ENCODE data around the gene RFPL4A. TPM values are rescaled to one million over a fixed set of nuclear protein-coding genes. Genes with fewer than 3 reads are reported as not detected.

Gene RFPL4A
- total and polyA plus RNA-seq, 2 of the 8 experiments (the other 6 are each of a cell fraction or from before 2014, with no cell fraction given): not detected

DNA sequence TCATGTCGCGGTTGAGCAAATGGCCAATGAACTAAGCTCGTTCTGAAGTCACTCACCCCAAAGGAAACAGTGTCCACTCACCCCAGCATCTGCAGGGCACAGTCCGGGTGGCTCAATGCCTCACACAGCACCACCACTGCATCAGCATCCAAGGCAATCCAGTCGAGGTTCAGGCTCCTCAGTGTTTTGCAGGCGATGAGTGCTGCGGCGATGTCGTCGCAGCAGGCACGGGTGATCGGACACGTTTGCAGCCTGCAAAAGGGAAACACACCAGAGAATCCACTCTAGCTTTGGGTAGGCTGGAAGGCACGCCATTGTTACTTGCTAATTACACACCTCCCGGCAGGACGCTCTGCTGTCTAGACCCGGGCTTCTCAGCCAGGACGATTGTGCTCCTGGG, 47.2 kb upstream of the RFPL4A start:
- Histone ChIP-seq H3K4me1 (replicated peaks in 1 of 4; ENCODE audit: control insufficient read depth in 3 of 4, insufficient read depth in 4 of 4, low read length in 3 of 4) (no peaks in the 10 kb centered on the region), H3K4me3 (ENCODE audit: extremely low read depth in 1 of 4, insufficient read depth in 2 of 4, low read depth in 3 of 4, low read length in 4 of 4) (no peak overlapping the region), H3K23ac (ENCODE audit: insufficient read length) (no peak overlapping the region), H3K4ac (replicated peaks; ENCODE audit: insufficient read length, low read depth, low read length) (no peak overlapping the region), H2BK120ac (replicated peaks; ENCODE audit: low read depth, low read length) (no peak overlapping the region), H3K79me1 (ENCODE audit: low read depth, low read length) (no peaks in the 10 kb centered on the region), H2AFZ (ENCODE audit: low read length) (no peak overlapping the region), H3K9me3 (ENCODE audit: insufficient read depth in 2 of 2, low read depth in 1 of 2, low read length in 1 of 2) (peaks cover 48 to 64% of the 10 kb centered on the region in 2 experiments), H3K18ac (ENCODE audit: extremely low read depth, low read length) (no peak overlapping the region), H2BK5ac (ENCODE audit: low read depth, low read length) (no peak overlapping the region), H3K79me2 (ENCODE audit: control insufficient read depth in 1 of 2, insufficient read depth in 2 of 2, low read length in 2 of 2) (no peaks in the 10 kb centered on the region), H2AK5ac (ENCODE audit: low read depth, low read length) (no peak overlapping the region), H2BK20ac (ENCODE audit: low read length) (no peak overlapping the region), H2BK15ac (ENCODE audit: low read length) (no peak overlapping the region), H4K20me1 (replicated peaks in 1 of 2; ENCODE audit: control insufficient read depth in 1 of 2, insufficient read depth in 2 of 2, low read length in 2 of 2) (no peaks in the 10 kb centered on the region), H3K4me2 (ENCODE audit: insufficient read depth in 1 of 2, low read depth in 2 of 2, low read length in 2 of 2) (no peak overlapping the region), H3K27ac (ENCODE audit: low read depth, low read length) (no peak overlapping the region), H3K56ac (replicated peaks; ENCODE audit: insufficient read length, low read depth, low read length) (no peak overlapping the region), H3K23me2 (ENCODE audit: low read depth, low read length) (no peaks in the 10 kb centered on the region), H3K27me3 (replicated peaks in 1 of 4; ENCODE audit: control insufficient read depth in 3 of 4, extremely low read depth in 1 of 4, insufficient read depth in 3 of 4, low read length in 3 of 4) (no peaks in the 10 kb centered on the region), H3K36me3 (ENCODE audit: control insufficient read depth in 2 of 4, insufficient read depth in 4 of 4, low read length in 3 of 4) (no peaks in the 10 kb centered on the region), H3K14ac (ENCODE audit: insufficient read length) (no peak overlapping the region), H4K8ac (ENCODE audit: extremely low read depth, insufficient read depth, low read length) (no peak overlapping the region), H2BK12ac (ENCODE audit: low read depth, low read length) (no peak overlapping the region), H4K91ac (replicated peaks; ENCODE audit: insufficient read length, low read length) (no peak overlapping the region), H3K9ac (replicated peaks in 1 of 4; ENCODE audit: extremely low read depth in 1 of 4, low read depth in 3 of 4, low read length in 3 of 4) (no peak overlapping the region), H4K5ac (ENCODE audit: insufficient read length, low read depth, low read length) (no peak overlapping the region)
- FAIRE-seq (no peak), DNase-seq (ENCODE audit: low read depth in 1 of 2, low spot score in 2 of 2) (no peak)
- WGBS, 2 experiments (ENCODE audit: extremely low coverage in 1 of 2, insufficient coverage in 1 of 2, insufficient read length in 1 of 2, insufficient replicate concordance in 2 of 2, low coverage in 1 of 2, low lambda C conversion rate in 2 of 2, missing lambda C conversion rate in 1 of 2): 88% methylated on average over 18 of the region's 18 CpGs; no CpG with 5 or more reads in 1 of the 2 experiments
- TF ChIP-seq YY1 (IDR thresholded peaks at IDR 0.05; ENCODE audit: low read depth, low read length): no peak
- no peak for TF ChIP-seq SAP30 (IDR thresholded peaks at IDR 0.05; ENCODE audit: insufficient read depth, insufficient replicate concordance, low read length)
- no peak for TF ChIP-seq NRF1 (IDR thresholded peaks at IDR 0.05; ENCODE audit: low read depth, low read length)
- TF ChIP-seq, protein P1, sequence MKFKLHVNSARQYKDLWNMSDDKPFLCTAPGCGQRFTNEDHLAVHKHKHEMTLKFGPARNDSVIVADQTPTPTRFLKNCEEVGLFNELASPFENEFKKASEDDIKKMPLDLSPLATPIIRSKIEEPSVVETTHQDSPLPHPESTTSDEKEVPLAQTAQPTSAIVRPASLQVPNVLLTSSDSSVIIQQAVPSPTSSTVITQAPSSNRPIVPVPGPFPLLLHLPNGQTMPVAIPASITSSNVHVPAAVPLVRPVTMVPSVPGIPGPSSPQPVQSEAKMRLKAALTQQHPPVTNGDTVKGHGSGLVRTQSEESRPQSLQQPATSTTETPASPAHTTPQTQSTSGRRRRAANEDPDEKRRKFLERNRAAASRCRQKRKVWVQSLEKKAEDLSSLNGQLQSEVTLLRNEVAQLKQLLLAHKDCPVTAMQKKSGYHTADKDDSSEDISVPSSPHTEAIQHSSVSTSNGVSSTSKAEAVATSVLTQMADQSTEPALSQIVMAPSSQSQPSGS (IDR thresholded peaks at IDR 0.05; ENCODE audit: low read length): no peak
- TF ChIP-seq ASH2L (IDR thresholded peaks at IDR 0.05; ENCODE audit: low read length): no peak
- TF ChIP-seq KDM1A (IDR thresholded peaks at IDR 0.05; ENCODE audit: borderline replicate concordance, low read length): no peak
- TF ChIP-seq FOSL1 (IDR thresholded peaks at IDR 0.05; ENCODE audit: insufficient read depth, low read depth, low read length): no peak
- no peak for TF ChIP-seq RFX5 (IDR thresholded peaks at IDR 0.05; ENCODE audit: borderline replicate concordance, low read depth, low read length)
- TF ChIP-seq POLR2AphosphoS5 (IDR thresholded peaks at IDR 0.05; ENCODE audit: low read depth, low read length): no peak
- TF ChIP-seq RXRA (IDR thresholded peaks at IDR 0.05; ENCODE audit: insufficient read depth, low read depth, low read length): no peak
- no peak for TF ChIP-seq CHD1 (IDR thresholded peaks at IDR 0.05; ENCODE audit: low read depth, low read length)
- CTCF ChIA-PET (ENCODE audit: partially characterized antibody): no interaction called here
- POLR2A ChIA-PET (ENCODE audit: partially characterized antibody): interaction anchor here (1.0 to 1.3 kb wide), 2 partner anchors 9 to 17 kb away, joined by 3 read pairs; no protein-coding TSS in a partner anchor

All from H1 (cell line).